K562 (cell line): Measurements from ENCODE around the gene RCOR1. TPM values are rescaled to one million over a fixed set of nuclear protein-coding genes. Genes with fewer than 3 reads are reported as not detected.

Experiments used
- BRD4 ChIP-seq: fragments of 200-600 bp; sonication (generic); IDR thresholded peaks from 2 replicates; pipeline ENCODE4 v1.6.1; 2017; ENCODE audit warnings: inconsistent platforms
- CAMTA2 ChIP-seq: fragments of 250-450 bp; sonication (Bioruptor Pico); conservative IDR thresholded peaks from 2 replicates; pipeline ENCODE4 v1.5.1; 2022
- HMG20A ChIP-seq: fragments of 450-650 bp; formaldehyde crosslinking; conservative IDR thresholded peaks from 2 replicates; pipeline ENCODE4 v1.4.0; 2020; ENCODE audit warnings: mild to moderate bottlenecking, mixed read lengths
- HNRNPL ChIP-seq: fragments of 200-400 bp; formaldehyde crosslinking; IDR thresholded peaks from 2 replicates; pipeline ENCODE4 v1.6.1; 2017; ENCODE audit warnings: low read depth, mild to moderate bottlenecking, low read length
- MBD2 ChIP-seq: sonication (generic); IDR thresholded peaks from 2 replicates; pipeline ENCODE4 v1.6.1; 2016; ENCODE audit warnings: low read depth, borderline replicate concordance
- NELFE ChIP-seq: IDR thresholded peaks from 2 replicates; pipeline ENCODE4 v1.6.1; 2011; ENCODE audit warnings: mild to moderate bottlenecking; ENCODE audit not compliant: insufficient read depth, insufficient read length
- SIN3A ChIP-seq, 2 experiments: fragments of 150-350 bp in 1 of 2; IDR thresholded peaks; 2 replicates each; pipeline ENCODE4 v1.6.1; 2011 to 2016; ENCODE audit warnings: borderline replicate concordance in 2 of 2, low read depth in 2 of 2, low read length in 2 of 2, mild to moderate bottlenecking in 2 of 2, moderate library complexity in 2 of 2; ENCODE audit not compliant: control insufficient read depth in 1 of 2
- SRSF3 ChIP-seq: fragments of 200-400 bp; formaldehyde crosslinking; IDR thresholded peaks from 2 replicates; pipeline ENCODE4 v1.6.1; 2016; ENCODE audit warnings: mild to moderate bottlenecking, low read length, moderate library complexity; ENCODE audit not compliant: insufficient read depth
- ZNF184 ChIP-seq: sonication (generic); formaldehyde crosslinking; IDR thresholded peaks from 2 replicates; pipeline ENCODE4 v1.5.0; 2020; ENCODE audit warnings: missing genetic modification reagents
- ZNF431 ChIP-seq: sonication (generic); formaldehyde crosslinking; IDR thresholded peaks from 2 replicates; pipeline ENCODE4 v1.8.0; 2022; ENCODE audit warnings: mild to moderate bottlenecking, missing genetic modification reagents
- ZNF717 ChIP-seq: fragments of 250-450 bp; sonication (Bioruptor Pico); IDR thresholded peaks from 2 replicates; pipeline ENCODE4 v1.5.0; 2021
- ZSCAN29 ChIP-seq: fragments of 450-650 bp; IDR thresholded peaks from 2 replicates; pipeline ENCODE4 v1.6.1; 2017
- polyA plus RNA-seq, 8 experiments: library from polyadenylated mRNA; depleted of rRNA in 4 of 8; stranded (reverse) in 5 of 8; unstranded in 3 of 8; fragments of >200 nt; fragmentation: Nextera tagmentation in 2 of 8; fragmentation: Illumina TruSeq in 1 of 8; extraction: Ambion mirVana in 2 of 8; extraction: Trizol in 1 of 8; gene quantifications; 2 replicates each; pipeline versions ENCODE4 v1.2.1 to v1.2.3, GENCODE V29; 2011 to 2014; ENCODE audit warnings: inconsistent platforms in 1 of 8, missing spikeins in 1 of 8
- total RNA-seq, 7 experiments: library from RNA; depleted of rRNA in 6 of 7; stranded (reverse); fragments of >200 nt in 6 of 7; fragmentation: Illumina TruSeq in 2 of 7; extraction: Trizol in 2 of 7; gene quantifications; 2 replicates each; pipeline versions ENCODE4 v1.2.1 to v1.2.3, GENCODE V29; 2011 to 2021; ENCODE audit warnings: low replicate concordance in 1 of 7
- TF ChIP-seq, protein P1 (sequence below): fragments of 250-450 bp; sonication (Bioruptor Pico); IDR thresholded peaks from 2 replicates; pipeline ENCODE4 v1.5.0; 2021; ENCODE audit warnings: mild to moderate bottlenecking, moderate library complexity
- TF ChIP-seq, protein P2 (sequence below): fragments of 450-650 bp; IDR thresholded peaks from 2 replicates; pipeline ENCODE4 v1.7.1; 2018; ENCODE audit warnings: mild to moderate bottlenecking, low read depth; ENCODE audit not compliant: partially characterized antibody
- TF ChIP-seq, protein P3 (sequence below), 2 experiments: IDR thresholded peaks in 1 of 2; conservative IDR thresholded peaks in 1 of 2; 2 replicates each; pipeline ENCODE4 v1.6.1; 2016; ENCODE audit warnings: low read depth in 2 of 2, mild to moderate bottlenecking in 1 of 2, missing compliant biosample characterization in 1 of 2, missing genetic modification characterization in 1 of 2, moderate library complexity in 1 of 2
- TF ChIP-seq, protein P4 (sequence below): fragments of 200-800 bp; sonication (Bioruptor generic); IDR thresholded peaks from 2 replicates; pipeline ENCODE4 v1.6.1; 2017; ENCODE audit warnings: missing genetic modification characterization, missing compliant biosample characterization

The RCOR1 gene
- total and polyA plus RNA-seq, 9 of the 15 experiments (the other 6 are each of a cell fraction or from before 2014, with no cell fraction given), result 8.5 to 47.9 (median 20.9) TPM

DNA sequence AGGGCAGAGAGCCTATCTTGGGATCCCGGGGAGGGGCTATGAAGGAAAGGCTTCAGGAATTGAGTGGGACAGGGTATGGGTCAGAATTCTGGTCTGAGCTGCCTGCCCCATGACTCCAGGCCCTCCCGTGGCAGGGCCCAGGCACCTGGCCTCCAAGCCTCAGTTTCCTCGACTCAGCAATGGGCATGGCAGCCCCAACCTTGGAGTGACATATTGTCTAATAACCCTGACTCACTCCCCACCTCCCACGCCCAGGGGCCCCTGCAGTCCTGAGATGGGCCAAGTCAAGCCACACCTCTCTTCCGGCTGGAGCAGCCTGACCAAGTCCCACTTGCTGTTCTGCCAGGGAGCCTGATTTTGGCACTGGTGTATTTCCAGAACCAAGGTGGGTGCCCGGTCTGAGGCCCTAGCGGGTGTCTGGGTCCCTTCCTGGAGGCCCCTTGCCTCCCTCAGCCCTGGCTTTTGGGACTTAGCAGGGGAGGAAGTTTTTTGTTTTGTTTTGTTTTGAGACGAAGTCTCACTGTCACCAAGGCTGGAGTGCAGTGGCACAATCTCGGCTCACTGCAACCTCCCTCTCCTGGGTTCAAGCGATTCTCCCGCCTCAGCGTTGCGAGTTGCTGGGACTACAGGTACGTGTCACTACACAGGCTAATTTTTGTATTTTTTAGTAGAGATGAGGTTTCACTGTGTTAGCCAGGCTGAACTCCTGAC lies 40.3 kb upstream of the RCOR1 start (continued):
- TF ChIP-seq, protein P1, sequence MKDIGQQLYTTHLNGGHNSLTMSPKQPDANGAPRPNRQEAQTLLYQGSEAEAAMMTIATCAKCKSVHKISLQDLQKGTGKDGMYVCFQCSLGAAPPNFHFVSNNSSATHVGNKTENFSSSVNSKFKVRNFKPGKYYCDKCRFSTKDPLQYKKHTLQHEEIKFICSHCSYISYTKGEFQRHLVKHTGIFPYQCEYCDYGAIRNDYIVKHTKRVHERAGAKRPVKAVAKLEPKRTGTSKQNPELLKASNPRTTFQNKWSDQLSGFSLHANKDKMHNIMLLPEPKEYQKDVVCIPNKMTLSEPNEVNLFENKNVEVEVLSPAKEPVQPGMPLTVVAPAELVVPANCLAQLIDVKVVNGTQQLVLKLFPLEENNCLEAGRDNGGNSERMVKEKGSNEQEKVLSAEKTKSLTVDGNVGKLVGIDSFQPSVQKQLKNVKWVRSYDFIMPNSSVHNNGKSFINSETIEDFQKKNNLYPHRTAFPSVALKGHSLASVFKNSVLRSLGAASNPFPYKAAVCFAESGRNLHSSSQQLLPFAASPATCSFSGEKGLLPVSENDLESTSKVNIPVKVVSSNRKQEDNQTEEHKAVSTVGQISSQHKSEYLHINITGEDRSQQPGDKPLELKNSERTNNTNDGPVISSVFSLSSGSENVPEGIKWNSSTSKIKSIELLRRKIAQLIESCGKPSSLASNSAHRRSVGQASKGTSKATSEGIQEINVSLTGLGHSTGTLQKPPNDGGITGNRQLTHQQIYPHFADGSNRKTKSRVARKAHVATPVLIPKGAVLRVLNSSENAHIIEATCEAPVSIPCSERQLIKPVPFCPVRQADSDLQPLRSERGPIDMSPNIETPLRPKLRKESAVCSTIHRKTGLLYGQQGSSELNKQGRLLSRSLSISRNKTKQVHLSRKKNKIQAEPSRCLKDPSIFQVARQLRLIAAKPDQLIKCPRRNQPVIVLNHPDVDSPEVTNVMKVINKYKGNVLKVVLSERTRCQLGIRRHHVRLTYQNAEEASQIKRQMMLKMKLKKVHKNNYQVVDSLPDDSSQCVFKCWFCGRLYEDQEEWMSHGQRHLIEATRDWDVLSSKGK (CRISPR knock-in tag), result no peak
- TF ChIP-seq, protein P2, sequence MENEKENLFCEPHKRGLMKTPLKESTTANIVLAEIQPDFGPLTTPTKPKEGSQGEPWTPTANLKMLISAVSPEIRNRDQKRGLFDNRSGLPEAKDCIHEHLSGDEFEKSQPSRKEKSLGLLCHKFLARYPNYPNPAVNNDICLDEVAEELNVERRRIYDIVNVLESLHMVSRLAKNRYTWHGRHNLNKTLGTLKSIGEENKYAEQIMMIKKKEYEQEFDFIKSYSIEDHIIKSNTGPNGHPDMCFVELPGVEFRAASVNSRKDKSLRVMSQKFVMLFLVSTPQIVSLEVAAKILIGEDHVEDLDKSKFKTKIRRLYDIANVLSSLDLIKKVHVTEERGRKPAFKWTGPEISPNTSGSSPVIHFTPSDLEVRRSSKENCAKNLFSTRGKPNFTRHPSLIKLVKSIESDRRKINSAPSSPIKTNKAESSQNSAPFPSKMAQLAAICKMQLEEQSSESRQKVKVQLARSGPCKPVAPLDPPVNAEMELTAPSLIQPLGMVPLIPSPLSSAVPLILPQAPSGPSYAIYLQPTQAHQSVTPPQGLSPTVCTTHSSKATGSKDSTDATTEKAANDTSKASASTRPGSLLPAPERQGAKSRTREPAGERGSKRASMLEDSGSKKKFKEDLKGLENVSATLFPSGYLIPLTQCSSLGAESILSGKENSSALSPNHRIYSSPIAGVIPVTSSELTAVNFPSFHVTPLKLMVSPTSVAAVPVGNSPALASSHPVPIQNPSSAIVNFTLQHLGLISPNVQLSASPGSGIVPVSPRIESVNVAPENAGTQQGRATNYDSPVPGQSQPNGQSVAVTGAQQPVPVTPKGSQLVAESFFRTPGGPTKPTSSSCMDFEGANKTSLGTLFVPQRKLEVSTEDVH, result no peak
- TF ChIP-seq MBD2, result peak; percentile 61; the same call in 1 of the 2 replicates
- 0 out of 2 replicates have a peak, but pooled peaks have one; percentile 61 for TF ChIP-seq BRD4
- TF ChIP-seq ZNF431 (CRISPR knock-in tag), result no peak
- 0 out of 4 replicates have a peak, but pooled peaks of 1 of the 2 experiments have one; percentile 33 for TF ChIP-seq SIN3A (IDR thresholded peaks at IDR 0.05; ENCODE audit: borderline replicate concordance in 2 of 2, control insufficient read depth in 1 of 2, low read depth in 2 of 2, low read length in 2 of 2)
- TF ChIP-seq SRSF3, result no peak
- no peak for TF ChIP-seq ZSCAN29
- TF ChIP-seq ZNF184 (CRISPR knock-in tag), result no peak
- no peak for TF ChIP-seq HNRNPL
- no peak for TF ChIP-seq ZNF717 (CRISPR knock-in tag)
- TF ChIP-seq CAMTA2 (CRISPR knock-in tag), result no peak
- no peak for TF ChIP-seq HMG20A
- TF ChIP-seq, protein P3, sequence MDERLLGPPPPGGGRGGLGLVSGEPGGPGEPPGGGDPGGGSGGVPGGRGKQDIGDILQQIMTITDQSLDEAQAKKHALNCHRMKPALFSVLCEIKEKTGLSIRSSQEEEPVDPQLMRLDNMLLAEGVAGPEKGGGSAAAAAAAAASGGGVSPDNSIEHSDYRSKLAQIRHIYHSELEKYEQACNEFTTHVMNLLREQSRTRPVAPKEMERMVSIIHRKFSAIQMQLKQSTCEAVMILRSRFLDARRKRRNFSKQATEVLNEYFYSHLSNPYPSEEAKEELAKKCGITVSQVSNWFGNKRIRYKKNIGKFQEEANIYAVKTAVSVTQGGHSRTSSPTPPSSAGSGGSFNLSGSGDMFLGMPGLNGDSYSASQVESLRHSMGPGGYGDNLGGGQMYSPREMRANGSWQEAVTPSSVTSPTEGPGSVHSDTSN (CRISPR knock-in tag; IDR thresholded peaks at IDR 0.05; ENCODE audit: low read depth), result peak; percentile 69
- TF ChIP-seq, protein P3 (tag; conservative IDR thresholded peaks at IDR 0.05; ENCODE audit: low read depth), result peak; percentile 78
- TF ChIP-seq, protein P4, sequence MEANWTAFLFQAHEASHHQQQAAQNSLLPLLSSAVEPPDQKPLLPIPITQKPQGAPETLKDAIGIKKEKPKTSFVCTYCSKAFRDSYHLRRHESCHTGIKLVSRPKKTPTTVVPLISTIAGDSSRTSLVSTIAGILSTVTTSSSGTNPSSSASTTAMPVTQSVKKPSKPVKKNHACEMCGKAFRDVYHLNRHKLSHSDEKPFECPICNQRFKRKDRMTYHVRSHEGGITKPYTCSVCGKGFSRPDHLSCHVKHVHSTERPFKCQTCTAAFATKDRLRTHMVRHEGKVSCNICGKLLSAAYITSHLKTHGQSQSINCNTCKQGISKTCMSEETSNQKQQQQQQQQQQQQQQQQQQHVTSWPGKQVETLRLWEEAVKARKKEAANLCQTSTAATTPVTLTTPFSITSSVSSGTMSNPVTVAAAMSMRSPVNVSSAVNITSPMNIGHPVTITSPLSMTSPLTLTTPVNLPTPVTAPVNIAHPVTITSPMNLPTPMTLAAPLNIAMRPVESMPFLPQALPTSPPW, result peak; percentile 78
- no peak for TF ChIP-seq NELFE
